GM12872 (cell line): ENCODE results near the gene MYOZ2.
A peak's percentile ranks its signal among the peaks of the same experiment; 100 is the strongest.

Experiments used
- CTCF ChIP-seq: IDR thresholded peaks from 3 replicates; pipeline ENCODE4 v1.5.1; 2011; ENCODE audit warnings: low read depth, mild to moderate bottlenecking, low read length, moderate library complexity; ENCODE audit not compliant: insufficient read depth

MYOZ2 gene

DNA sequence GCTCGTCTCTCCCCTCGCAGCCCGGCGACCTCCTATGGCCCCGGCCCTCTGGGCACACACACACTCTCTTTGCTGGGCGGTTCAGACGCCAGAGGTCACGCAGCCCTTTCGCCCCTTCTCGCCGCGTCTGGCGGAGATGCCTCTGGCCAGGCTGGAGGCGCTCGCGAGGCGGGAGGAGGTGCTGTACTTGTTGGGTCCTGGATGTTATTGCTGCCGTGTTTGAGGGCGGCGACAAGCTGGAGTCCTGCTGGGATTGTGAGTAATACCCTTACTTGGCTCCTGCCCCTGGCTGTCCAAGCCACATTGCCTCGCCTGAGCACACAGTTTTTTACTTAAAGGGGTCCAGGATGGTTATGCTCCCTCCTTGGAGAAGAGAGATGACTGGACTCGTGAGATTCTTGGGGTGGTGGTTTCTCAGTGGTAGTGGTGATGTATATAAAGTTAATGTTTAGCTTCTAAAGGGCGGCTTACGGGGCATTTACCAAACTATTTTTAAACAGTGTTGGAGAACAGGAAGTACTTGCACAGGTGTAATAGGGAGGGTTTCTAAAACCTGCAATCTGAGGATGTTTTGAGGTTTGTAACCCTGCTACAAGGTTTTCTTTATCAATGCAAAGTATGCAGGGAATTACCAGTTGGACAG is 77.5 kb downstream of the MYOZ2 start:
- TF ChIP-seq CTCF, result peak; percentile 39; the same call in 2 of the 3 replicates

DNA sequence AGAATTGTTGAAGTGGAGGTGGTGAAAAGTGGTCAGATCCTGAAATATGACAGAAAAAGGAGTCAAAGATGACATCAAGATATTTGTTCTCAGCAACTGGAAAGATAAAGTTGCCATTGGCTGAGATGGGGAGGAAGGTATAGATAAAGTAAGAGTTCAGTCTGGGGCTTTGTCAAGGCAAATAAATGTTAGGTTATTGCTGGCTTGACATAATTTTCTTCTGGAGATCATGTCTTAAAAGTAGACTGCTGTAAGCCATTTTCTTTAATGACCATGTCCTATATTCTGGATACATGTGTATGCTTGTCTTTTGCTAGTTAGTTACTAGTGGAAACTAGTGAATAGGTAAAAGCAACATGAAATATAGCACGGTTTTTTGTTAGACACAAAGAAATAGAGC is 82.5 kb downstream of the MYOZ2 start:
- no peak for TF ChIP-seq CTCF

GRCh38 chr4:119221412-119221811 is 85.8 kb downstream of the MYOZ2 start:
- no peak for TF ChIP-seq CTCF

- TF ChIP-seq CTCF, result no peak
Measured at GRCh38 chr4:119227690-119228089, 92.1 kb downstream of the MYOZ2 start.

GRCh38 chr4:119228406-119228805 is 92.8 kb downstream of the MYOZ2 start:
- TF ChIP-seq CTCF, result no peak

DNA sequence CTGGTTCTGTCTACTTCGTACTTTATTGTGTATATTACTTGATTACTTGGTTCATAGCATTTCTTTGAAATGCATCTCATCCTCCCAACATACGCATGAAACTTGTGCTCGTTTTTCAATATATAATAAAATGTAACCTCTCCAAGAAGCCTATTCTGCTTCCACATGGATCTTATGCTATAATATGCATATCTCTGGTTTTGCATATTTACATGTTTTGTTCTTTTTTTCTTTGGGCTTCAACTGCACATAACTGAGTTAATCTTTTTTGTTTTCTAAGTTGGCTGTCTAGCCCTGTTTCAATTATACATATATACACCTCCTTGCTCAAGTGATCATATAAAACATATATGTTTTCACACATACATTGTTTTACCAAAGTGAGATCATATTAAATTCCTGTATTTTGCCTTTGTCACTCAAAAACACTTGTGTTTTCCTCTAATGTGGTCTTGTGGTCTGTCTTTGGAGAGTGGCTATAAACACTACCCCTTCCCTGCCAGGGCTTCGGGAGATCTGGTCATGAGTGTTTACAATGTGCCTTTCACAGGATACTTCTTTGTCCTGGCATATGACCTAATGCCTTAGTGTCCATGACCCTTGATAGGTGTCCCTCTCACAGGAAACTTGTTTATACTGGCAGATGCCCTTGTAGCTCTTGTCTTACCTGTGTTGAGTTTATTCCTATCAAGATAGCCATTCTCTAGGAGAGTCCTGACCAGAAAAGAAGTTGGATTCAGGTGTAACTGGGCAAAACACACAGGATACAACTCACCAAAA is 94.5 kb downstream of the MYOZ2 start:
- no peak for TF ChIP-seq CTCF

GRCh38 chr4:119231491-119231890 is 95.9 kb downstream of the MYOZ2 start:
- no peak for TF ChIP-seq CTCF
